Activated CD8-positive, alpha-beta memory T cell treated with anti-CD3 and anti-CD28 coated beads, Interleukin-2, amount 50 U/mL, for 24 hours (primary cell): ENCODE results near the gene USP53.
"Not testable (repeated sequence)": the region's sequence is repeated elsewhere in the genome, so short reads cannot be mapped to it uniquely, and the experiment has no call there.

Experiments used
- DNase-seq: peaks from one replicate; pipeline ENCODE4 v3.0.0-alpha.2; 2020; ENCODE audit errors: extremely low read depth

USP53 gene

GRCh38 chr4:119271361-119272085 lies 59.0 kb downstream of the USP53 start:
- DNase-seq = no peak

DNA sequence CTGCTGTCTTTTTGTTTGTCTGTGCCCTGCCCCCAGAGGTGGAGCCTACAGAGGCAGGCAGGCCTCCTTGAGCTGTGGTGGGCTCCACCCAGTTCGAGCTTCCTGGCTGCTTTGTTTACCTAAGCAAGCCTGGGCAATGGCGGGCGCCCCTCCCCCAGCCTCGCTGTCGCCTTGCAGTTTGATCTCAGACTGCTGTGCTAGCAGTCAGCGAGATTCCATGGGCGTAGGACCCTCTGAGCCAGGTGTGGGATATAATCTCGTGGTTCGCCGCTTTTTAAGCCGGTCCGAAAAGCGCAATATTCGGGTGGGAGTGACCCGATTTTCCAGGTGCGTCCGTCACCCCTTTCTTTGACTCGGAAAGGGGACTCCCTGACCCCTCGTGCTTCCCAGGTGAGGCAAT lies 67.0 kb downstream of the USP53 start:
- not testable (repeated sequence) for DNase-seq

DNA sequence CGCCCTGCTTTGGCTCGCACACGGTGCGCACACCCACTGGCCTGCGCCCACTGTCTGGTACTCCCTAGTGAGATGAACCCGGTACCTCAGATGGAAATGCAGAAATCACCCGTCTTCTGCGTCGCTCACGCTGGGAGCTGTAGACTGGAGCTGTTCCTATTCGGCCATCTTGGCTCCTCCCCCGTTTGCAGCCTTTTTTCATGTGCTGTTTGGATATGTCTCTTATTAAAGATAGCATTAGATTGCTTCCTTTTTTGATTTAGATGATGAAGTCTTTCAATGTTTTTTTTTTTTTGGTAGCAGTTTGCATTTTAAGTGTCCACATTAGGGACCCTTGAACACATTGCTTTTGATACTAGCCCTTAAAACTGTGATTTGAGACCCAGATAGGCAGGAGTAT lies 67.4 kb downstream of the USP53 start:
- not testable (repeated sequence) for DNase-seq

DNA sequence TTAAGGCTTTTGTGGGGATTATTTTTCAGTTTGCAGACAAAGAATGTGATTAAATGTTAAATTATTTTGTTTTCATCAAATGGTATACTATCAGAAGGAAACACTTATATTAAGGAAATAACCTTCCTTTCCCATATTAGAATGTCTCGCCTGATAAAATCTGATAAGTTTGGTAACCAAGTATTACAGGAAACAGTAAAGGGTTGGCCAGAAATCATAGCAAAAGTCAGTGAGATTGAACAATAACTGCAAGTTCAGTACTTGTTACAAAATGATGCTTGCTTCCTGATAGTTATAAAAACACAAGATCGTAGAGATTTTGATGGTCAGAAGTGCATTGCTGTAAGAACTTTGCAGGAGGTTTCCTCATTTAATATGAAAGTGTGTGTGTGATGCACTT lies 68.9 kb downstream of the USP53 start:
- no peak for DNase-seq

DNA sequence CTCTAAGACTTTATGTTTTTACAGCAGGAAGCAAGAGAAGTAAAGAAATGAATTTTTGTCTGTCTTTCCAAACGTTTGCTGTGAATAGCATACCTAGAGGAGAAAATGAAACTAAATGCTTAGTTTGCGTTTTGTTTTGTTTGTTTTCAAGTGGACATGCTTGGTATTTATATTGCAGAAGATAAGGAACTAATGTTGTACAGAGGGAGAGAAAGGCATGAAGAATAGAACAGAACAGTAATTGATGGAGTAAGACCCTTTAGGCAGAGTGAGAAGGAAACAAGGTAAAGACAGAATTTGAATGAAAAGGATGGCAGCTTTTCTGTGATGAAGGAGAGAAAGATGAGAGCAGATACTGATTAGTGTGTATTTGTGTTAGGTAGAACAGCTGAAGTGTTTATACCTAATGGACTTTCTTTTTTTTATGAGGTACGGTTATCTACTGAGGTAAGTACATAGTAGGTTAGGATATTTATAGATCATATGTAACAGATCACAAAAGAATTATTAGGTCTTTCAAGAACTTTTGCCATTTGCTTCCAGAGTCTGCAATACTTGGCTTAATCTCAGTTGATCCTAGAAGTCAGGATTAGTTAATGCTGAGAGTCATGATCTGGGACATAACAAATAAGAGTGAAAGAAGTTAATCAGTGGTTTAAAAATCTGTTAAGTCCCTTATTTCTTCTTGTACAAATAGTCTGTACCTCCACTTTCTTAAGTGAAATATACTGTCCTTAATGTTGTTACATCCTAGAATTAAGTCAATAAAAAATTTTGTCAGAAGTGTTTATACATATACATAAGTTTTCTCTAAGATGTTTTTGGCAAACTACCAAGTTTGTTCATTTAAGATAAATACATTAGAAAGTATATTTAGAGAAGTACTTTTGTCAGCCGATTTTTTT lies 72.6 kb downstream of the USP53 start:
- no peak for DNase-seq

DNA sequence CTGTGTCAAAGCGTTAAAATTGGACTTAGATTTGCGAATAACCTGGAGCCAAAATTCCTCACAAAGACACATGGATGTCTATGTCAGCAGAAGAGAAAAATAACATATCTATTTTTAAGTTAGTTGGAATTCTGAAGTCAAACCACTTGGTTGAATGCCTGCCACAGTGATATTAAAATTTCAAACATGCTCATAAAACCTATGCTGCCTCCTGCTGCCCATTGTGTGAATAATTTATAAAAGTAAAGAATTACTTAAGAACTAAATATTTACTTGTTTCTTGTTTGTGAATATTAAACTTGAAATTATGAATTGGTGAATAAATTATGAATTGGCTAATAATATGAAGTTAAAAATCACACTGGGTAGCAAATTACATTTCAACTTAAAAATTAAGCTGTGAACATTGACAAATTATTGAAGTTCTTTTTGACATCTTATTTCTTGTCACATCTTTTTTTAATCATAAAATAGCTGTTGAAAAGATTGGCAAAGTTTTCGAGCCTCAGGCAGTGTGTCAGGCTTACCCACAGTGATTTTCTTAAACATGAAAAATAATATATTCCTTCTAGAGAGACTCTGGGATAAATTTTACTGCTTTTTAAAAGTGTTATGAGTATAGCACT lies 74.0 kb downstream of the USP53 start:
- DNase-seq = no peak

DNA sequence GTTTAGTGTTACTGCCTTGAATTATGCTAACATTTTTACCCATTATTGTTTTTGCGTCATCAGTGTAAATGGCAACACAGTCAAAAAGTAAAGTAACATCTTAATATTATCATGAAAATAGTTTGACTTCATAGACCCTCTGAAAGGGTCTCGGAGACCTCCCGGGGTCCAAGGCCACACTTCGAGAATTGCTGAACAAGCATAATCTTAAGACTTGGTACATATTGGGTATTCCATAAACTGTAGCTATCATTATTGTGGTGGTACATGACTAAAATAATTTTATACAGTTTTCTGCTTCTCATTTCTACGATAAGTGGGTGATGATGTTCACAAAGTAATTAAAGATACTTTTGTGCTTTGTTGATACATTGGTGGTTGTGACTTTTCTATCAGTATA lies 76.8 kb downstream of the USP53 start:
- no peak for DNase-seq

DNA sequence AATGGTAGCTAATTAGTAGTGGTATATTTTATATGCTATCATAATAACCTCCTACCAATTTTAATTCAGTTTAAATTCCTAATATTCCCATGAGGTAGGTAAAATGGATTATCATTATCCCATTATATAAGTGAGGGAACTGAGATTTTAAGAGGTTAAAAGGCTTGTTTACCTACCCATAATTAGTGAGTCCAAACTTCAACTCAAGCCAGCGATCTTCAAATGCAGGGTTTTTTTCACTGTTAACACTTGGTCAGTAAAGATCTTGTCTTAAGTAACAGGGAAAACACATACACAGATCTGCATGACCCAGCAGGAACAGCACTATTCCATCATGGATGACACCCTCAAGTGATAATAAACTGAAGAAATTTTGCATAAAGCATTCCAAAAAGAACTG lies 78.1 kb downstream of the USP53 start:
- no peak for DNase-seq

- no peak for DNase-seq
Measured at GRCh38 chr4:119296356-119296755, 83.8 kb downstream of the USP53 start.

DNA sequence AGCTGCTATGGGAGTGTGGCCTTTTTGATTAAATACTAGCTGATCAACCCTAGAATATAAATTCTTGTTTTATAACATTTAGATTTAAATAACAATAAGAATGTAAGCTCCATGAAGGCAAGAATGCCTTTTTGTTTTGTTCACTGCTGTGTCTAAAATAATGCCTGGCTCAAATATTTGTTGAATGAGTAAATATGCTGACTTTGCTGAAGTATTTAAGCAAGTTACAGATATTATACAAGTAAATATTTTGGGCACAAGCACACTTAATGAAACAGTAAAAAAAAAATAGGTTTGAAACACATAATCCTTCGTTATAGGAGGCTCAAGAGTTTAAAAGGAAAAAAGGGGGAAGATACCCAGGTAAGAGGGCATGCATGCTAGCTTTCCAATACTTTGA lies 85.3 kb downstream of the USP53 start:
- no peak for DNase-seq

GRCh38 chr4:119299260-119299671 lies 86.8 kb downstream of the USP53 start:
- no peak for DNase-seq

- DNase-seq = no peak
Measured at GRCh38 chr4:119299741-119300100, 87.2 kb downstream of the USP53 start.

- peak; percentile 85 for DNase-seq
Measured at GRCh38 chr4:119300101-119300978, 87.8 kb downstream of the USP53 start.

- DNase-seq = no peak
Measured at GRCh38 chr4:119302073-119302832, 89.7 kb downstream of the USP53 start.

- DNase-seq = no peak
Measured at GRCh38 chr4:119303587-119304305, 91.2 kb downstream of the USP53 start.

DNA sequence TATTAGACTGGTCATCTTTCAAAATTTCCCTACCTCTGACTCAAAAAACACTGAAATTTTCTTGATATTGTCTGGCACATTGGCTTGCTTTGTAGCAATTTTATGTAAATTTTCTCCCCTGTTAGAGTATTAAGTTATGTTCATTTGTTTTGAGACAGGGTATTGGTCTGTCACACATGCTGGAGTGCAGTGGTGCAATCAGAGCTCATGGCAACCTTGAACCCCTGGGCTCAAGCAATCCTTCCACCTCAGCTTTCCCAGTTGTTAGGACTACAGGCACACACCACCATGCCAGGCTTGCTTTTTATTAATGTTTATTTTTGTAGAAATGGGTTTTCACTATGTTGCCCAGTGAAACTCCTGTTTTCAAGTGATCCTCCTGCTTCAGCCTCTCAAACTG lies 91.9 kb downstream of the USP53 start:
- DNase-seq = no peak

GRCh38 chr4:119307606-119308005 lies 95.1 kb downstream of the USP53 start:
- no peak for DNase-seq

DNA sequence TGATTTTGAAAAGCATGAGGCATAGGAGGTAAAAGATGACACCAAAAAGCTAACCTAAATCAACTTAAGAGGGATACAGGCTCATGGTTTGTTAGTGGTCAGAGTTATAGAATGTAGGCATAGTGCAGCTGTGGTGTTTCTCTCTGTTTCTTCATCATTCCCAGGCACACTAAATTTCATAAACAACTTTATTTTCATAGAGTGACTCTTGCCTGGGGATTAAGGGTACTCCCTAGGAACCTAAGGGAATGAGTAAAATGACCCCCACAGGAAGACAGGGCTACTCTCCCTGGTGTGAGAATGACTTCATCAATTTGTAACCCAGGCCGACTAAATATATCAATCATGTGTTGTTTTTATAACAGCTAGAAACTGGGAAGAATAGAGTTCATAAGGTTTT lies 98.3 kb downstream of the USP53 start:
- no peak for DNase-seq

DNA sequence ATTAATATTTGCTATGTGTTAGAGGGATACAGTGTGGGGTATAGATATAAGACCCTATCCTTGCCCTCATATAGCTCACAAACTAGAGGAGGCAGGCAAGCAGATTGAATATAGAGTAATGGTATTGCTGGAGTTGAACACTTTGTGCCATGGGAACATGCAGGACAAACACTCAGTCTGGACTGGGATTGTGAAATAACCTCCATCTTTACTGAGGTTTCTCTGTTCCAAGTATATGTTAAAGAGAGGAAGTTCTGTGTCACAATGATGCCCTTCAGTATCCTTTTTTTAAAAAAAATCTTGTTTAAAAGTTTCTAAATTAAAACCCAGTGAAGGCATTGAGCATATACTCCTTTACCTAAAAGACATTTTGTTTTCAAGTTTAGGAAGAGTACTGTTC lies 100.7 kb downstream of the USP53 start:
- no peak for DNase-seq

- no peak for DNase-seq
Measured at GRCh38 chr4:119314356-119314755, 101.8 kb downstream of the USP53 start.
